GM12801 (cell line): Measurements from ENCODE around the gene CENPM.

Source experiments
- TF ChIP-seq, protein P1 (sequence below): IDR thresholded peaks from one replicate; pipeline ENCODE4 v1.5.1; 2011; ENCODE audit warnings: control low read depth; ENCODE audit not compliant: insufficient read length; ENCODE audit errors: extremely low read depth

The CENPM gene

DNA sequence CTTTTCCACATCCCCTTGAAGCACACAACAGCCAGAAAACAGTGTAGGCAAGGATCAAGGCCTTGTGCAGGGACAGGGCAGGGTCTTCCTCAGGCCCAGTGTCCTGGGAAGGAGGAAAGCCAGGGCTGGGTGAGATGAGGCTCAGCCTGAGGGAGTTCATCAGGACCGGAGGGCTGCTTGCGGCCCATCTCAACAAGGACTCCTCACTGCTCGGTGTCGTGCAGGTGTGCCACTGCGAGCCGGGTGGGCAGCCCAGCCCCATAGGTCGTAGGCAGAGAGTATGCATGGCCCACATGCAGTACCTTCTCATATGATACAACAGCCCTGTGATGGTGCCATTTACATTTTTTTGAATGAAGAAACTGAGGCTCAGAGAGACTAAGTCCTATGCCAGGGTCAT is 44.9 kb downstream of the CENPM start:
- TF ChIP-seq, protein P1, sequence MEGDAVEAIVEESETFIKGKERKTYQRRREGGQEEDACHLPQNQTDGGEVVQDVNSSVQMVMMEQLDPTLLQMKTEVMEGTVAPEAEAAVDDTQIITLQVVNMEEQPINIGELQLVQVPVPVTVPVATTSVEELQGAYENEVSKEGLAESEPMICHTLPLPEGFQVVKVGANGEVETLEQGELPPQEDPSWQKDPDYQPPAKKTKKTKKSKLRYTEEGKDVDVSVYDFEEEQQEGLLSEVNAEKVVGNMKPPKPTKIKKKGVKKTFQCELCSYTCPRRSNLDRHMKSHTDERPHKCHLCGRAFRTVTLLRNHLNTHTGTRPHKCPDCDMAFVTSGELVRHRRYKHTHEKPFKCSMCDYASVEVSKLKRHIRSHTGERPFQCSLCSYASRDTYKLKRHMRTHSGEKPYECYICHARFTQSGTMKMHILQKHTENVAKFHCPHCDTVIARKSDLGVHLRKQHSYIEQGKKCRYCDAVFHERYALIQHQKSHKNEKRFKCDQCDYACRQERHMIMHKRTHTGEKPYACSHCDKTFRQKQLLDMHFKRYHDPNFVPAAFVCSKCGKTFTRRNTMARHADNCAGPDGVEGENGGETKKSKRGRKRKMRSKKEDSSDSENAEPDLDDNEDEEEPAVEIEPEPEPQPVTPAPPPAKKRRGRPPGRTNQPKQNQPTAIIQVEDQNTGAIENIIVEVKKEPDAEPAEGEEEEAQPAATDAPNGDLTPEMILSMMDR: no peak

DNA sequence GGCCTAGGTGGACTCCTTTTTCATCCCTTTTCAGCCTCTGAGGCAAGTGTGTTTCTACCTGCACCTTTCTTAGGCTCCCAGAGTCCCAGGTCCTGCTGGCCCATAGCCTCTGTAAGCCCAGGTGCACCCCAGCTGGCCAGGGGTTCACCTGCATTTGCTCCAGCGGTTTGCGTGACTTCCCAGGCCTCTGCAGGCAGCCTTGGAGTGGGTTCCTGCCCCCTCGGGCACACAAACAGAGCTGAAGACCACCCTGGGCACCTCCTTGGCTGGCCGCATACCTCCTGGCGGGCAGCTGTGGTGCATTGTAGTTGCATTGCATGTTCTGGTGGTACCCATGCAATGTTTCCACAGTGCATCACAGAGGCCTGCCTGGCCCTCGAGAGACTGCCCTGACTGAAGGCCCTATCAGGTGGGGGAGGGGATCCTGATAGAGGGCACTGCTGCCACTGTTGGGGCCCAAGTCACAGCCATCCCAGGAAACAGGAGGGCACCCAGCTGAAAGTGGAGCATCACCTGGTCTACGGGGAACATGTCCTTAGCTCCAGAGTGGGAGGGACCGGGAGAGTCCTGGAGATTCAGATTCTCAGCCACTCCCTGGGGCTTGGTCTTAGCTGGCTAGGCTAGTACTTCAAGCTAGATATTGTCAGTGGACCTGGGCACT is 46.2 kb downstream of the CENPM start:
- TF ChIP-seq, protein P1: no peak

DNA sequence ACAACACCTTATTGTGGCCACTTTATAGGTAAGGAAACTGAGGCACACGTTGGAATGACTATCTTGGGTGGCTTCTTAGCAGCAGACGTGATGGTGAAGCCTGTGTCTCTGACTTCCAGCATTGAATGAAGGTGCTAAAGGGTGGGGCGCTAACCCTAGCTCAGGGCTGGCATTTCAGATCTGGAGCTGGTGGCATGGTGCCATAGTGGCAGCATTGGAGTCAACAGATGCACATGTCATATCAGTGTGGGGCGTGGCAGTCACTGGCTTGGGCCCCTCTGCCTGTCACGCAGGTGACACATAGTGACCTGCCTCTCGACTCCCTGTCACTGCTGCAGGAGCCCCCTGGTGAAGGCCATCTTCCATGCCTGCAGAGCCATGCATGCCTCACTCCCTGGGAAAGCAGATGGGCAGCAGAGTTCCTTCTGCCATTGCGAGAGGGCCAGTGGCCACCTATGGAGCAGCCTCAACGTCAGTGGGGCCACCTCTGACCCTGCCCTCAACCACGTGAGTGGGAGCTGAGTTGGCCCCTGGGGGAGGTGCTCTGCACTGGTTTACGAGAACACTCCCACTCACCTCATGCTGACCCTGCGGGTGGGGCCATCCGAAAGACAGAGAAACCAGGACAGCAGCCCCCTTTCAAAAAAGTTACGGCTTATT is 46.8 kb downstream of the CENPM start:
- TF ChIP-seq, protein P1: no peak

DNA sequence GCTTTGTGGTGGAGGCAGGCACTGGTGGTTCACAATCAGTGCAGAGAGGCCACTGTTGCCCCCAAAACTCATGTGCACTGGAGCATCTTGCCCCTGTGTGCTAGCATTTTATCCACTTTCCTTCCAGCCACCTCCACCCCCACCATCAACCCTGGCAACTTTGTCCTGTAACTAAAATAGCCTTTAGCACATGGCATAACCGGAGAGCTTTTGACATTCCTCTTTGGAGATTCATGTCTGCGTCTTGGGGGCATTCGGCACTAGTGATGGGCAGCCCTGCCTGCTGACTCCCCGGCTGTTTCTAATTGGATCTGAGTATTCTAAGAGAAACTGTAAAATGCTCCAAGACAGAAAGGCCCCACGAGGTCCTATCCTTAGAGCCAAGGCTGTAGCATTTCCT is 47.8 kb downstream of the CENPM start:
- TF ChIP-seq, protein P1: no peak

DNA sequence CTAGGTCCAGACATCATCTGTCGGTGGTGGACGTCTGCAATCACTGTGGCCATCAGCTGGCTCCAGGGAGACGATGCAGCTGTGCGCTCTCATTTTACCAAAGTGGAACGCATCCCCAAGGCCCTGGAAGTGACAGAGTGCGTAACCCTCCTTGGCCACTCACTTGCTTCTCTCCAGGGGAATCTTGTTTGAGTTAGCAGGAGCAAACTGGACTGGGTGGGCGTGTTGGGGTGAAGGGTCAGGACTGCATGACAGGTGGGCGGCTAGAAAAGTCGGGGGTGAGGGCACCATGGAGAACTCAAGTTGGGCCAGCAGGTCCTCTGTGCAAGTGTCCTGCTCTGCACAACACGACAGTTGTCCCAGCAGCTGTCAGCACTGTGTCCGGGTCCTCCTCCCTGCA is 48.3 kb downstream of the CENPM start:
- TF ChIP-seq, protein P1: no peak

DNA sequence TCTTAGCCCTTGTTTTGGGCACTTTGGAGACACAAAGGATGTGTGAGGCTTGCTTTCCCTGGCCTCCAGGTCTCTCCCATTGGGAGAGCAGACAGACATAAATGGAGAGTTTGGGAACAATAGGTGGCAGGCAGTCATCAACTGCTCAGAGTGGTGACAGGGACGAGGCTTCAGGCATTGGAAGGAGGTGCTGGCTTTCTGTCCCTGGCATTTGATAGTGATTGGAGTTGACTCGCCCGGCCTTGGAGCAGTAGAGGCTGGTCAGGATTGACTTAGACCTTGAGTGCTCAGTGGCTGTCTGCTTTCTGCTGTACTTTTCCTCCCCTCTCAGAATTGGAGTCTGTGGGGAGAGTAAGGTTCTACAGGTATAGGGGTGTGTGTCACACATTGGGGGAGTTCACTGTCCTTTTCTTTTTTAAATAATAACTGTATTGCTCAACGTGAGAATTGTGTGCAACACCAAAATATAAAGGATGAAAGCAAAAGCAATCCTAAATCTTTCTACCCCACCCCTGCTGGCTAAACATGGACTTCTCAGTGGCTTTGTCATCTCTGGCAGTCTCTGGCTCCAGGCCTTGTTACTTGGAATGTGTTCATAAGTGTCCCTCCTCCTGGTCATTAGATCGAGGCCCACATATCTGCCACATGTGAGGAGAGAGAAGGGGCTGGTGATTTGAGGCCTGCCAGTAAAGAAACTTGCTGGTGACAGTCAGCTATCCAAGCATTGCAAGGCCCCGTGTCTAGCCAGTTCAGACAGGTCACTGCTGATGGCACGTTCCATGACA is 53.2 kb downstream of the CENPM start:
- TF ChIP-seq, protein P1: no peak

DNA sequence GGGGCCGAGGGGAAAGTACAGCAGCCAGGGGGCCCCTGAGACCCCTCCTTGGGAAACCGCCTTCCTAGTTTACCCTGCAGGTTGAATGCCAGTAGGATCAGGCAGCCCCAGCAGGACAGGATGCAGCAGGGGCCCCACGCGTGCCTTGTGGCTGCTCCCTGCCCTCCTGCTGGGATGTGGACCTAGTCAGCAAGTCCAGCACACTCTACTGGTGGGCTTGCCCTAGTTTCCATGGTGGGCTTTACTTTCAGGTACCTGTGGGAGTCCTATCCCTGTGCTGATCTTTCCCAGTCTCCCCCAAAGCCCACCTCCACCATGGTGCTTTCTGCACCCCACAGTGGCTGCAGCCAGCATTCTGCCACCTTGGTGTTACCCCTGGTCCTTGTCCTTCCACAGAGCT is 54.2 kb downstream of the CENPM start:
- TF ChIP-seq, protein P1: no peak
